ENCODE data around the gene LRRTM4. TPM values are rescaled to one million over a fixed set of nuclear protein-coding genes. Genes with fewer than 3 reads are reported as not detected.
"Not testable (repeated sequence)": the region's sequence is repeated elsewhere in the genome, so short reads cannot be mapped to it uniquely, and the experiment has no call there.

LRRTM4 gene
- total RNA-seq, 1 donor from 2014 or later, result not detected

DNA sequence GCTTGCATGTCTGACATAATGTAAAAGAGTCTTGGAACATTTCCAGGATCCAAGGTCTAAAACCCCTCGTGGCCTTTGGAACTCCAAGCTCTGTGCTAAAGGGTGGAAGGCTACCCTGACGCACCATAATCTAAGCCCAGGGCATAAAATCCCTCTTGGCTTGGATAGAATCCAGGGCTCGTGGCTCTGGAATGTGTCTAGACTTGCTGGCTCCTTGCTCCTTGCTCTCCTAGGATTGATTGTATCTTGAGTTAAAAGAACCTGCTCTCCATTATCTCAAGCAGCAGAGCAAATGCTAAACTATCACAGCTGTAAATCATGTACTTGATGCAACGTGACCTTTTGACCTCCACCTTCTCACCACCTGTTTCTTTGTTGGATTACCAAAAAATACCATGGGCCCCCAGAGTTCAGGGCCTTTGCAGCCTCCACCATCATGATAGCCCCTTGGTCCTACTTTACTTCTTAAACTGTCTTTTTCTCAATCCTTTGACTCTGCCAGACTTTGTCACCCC lies 346.9 kb downstream of the LRRTM4 start:
- not testable (repeated sequence) for DNase-seq (ENCODE audit: low read depth in 2 of 2)

DNA sequence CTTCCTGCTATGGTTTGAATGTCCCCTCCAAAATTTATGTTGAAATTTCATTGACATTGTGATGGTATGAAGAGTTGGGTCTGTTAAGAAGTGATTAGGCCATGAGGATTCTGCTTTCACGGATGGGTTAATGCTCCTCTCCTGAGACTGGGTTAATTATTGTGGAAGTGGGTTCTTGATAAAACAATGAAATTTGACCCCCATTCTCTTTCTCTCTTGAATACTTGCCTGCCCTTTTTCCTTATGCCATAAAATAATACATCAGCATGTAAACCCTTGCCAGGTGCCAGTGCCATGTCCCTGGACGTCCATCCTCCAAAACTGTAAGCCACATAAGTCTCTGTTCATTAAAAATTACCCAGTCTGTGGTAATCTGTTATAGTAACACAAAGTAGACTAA lies 352.8 kb downstream of the LRRTM4 start:
- no peak for DNase-seq (ENCODE audit: low read depth in 2 of 2)

DNA sequence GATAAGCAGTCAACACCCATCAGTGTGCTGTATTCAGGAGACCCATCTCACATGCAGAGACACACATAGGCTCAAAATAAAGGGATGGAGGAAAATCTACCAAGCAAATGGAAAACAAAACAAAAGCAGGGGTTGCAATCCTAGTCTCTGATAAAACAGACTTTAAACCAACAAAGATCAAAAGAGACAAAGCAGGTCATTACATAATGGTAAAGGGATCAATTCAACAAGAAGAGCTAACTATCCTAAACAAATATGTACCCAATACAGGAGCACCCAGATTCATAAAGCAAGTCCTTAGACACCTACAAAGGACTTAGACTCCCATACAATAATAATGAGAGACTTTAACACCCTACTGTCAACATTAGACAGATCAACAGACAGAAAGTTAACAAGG lies 358.2 kb downstream of the LRRTM4 start:
- not testable (repeated sequence) for DNase-seq (ENCODE audit: low read depth in 2 of 2)

DNA sequence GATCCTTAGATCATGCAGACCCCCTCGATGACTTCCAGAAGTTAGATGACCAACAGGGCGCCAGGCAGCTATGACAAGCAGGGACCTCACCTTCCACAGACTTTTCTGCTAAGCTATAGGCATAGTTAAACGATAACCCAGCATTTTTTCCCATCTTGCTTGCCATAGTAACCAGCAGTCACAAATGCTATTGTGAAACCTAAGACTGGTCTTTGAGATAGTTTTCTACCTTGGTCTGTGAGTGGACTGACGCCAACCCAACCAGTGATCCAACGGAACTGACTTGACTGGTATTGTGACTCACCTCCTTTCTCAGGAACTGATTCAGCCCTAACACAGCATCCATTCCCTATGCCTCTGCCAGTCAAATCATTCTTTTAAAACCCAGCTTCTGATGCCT lies 361.2 kb downstream of the LRRTM4 start:
- DNase-seq (ENCODE audit: low read depth in 2 of 2), result no peak

DNA sequence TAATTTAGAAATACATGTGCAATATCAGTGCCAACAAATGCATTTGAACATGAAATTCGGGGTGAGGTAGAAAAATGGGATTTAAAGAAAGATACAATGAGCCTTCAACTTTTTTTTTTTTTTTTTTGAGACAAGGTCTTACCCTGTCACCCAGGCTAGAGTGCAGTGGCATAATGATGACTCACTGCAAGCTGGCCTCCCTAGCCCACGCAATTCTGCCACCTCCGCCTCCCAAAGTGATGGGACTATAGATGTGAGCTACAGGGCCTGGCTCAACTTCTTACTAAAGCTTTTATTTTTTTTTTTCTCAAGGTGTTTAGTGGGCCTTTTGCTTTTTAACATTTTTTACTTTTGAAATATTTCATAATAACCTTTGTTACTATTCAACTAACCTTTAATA lies 365.6 kb downstream of the LRRTM4 start:
- DNase-seq (ENCODE audit: low read depth in 2 of 2), result no peak

DNA sequence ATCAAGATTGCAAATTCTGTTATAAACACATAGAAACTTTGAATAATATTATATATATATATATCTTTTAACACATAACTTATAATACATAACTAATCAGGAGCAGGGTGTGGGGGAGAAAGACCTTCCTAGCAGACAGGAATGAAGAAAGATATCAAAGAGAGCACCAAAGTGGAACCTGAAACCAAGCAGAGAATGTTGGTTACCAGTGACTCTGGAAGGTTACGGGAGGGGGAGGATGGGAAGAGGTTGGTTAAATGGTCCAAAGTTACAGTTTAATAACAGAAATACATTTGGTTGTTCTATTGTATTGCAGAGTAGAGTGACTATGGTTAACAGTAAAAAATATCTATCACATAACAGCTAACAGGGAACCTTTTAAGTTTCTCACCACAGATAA lies 366.7 kb downstream of the LRRTM4 start:
- no peak for DNase-seq (ENCODE audit: low read depth in 2 of 2)

DNA sequence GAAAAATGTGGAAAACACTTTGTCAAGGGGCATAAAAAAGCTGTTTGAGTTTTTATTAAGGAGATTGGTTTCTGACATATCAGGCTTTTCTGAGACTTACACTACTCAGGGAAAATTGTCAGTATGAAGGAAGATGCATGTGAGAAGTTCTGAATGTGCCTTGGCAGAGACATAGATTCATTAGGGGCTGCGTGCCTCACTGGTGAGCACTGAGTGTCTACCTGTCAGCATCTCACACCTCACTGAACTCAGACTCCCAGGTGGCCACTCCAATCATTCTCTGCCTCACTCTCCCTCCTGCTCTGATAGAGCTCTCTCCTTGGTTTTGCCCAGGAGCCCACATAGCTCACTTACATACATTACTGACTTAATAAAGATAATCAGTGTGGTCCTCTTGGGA lies 372.6 kb downstream of the LRRTM4 start:
- DNase-seq (ENCODE audit: low read depth in 2 of 2), result no peak

DNA sequence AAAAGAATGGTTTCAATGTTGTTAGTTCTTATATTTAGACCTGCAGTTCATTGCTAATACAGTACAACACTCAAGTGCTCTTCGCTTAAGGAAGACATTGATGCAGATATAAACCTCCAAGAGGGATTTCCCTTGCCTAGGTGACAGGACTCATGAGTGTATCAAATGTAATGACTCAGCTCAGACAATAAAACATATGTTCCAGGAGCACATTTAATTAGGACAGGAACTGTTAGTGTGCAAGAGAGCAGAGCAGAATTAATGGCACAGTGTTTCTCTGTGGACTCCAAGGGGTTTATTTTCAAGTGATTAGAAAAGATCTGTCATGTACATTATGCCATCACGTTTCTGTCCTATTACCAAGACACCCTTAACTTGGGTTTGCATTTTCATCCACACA lies 375.0 kb downstream of the LRRTM4 start:
- no peak for DNase-seq (ENCODE audit: low read depth in 2 of 2)

DNA sequence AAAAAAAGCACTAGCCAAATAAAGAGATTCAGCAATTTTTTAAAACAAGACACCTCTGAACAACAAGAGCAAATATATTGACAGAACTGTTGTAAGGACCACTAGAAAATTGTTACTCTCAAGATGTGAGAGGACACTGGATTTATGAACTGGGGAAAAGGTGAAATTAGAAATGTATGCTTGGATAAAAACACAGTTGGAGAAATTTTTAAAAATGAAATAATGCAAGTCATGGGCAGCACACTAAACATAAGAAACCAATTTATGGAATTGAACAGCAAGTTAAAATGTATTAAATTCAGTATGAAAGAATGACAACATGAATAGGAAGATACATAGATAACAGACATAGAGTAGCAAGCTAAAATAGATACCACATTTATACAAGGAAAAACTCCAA lies 377.4 kb downstream of the LRRTM4 start:
- DNase-seq (ENCODE audit: low read depth in 2 of 2), result no peak

DNA sequence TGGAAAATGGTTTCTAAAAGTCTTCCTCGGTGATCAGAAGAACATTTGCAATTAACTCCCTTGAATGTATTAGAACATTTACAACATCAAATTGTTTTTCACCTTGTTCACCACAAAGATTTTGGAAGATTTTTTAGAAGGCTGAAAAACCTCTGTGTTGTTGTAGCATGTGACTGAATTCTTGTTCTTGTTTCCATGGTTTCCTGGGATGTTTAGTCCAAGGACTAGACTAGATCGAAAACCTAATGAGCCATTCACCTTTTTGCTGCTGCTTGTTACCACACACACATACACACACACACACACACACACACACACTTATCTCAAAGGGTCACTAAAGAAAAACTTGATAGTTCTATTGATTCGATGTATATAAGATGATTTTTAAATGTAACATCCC lies 380.0 kb downstream of the LRRTM4 start:
- no peak for DNase-seq (ENCODE audit: low read depth in 2 of 2)

DNA sequence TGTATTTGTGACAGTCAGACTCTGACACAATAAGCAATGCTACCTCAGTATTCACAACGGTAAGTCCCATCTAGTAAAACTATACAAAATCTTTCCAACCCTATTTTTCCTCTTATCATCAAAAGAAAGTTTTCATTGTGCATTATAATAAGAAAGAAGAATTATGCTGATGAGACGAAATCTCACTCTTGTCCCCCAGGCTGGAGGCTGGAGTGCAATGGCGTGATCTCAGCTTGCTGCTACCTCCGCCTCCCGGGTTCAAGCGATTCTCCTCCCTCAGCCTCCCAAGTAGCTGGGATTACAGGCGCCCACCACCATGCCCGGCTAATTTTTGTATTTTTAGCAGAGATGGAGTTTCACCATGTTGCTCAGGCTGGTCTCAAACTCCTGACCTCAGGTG lies 393.7 kb downstream of the LRRTM4 start:
- not testable (repeated sequence) for DNase-seq (ENCODE audit: low read depth in 2 of 2)

DNA sequence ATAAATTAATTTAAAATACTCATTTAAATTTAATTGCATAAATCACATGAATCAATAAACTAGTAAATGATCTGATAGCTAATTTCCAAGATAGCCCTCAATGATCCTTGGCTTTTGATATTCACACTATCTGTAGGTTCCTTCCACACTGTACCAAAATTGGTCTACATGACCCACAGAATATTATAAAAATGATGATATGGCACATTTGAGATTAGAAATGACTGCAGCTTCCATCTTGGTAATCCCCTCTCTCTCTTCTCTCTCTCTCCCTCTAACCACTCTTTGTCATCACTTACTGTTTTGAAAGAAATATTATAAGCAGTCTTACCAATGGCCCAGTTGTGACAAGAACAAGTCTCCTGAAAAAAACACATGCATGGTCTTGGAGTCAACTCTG lies 394.8 kb downstream of the LRRTM4 start:
- DNase-seq (ENCODE audit: low read depth in 2 of 2), result no peak

DNA sequence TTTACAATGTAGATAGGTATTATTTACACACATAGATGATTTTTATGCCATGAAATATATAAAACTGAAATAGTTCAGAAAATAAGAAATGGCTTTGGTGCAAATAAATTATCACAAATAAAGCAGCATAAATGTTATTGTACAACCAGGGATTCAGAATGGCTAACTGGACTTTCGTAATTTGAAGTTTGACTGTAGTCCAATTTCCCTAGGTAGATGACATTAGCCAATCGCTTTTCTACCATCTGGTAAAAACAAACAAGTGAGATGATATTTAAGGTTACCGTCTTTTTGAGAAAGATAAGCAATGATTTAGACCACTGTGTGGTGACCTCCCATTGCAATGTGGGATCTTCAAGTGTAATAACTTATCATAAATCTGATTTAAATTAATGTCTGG lies 400.7 kb downstream of the LRRTM4 start:
- DNase-seq (ENCODE audit: low read depth in 2 of 2), result no peak

DNA sequence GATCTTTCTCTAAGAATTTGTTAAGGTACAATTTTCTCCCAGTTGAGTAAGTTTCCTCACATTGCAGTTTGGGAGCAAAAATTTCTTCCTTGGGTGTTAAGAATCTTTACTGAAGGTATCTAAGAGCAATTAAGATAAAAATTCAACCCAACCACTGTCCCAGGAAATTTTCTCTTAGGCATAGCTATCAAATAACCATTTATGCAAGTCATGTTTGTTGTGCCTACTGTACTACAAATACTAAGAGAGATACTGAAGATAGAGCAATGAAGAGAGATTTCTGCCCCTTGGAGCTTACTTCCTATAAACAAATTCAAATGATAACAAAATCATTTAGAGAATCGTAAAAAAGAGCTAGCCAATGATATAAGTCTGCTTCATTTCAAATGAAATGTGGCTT lies 402.8 kb downstream of the LRRTM4 start:
- DNase-seq (ENCODE audit: low read depth in 2 of 2), result no peak

DNA sequence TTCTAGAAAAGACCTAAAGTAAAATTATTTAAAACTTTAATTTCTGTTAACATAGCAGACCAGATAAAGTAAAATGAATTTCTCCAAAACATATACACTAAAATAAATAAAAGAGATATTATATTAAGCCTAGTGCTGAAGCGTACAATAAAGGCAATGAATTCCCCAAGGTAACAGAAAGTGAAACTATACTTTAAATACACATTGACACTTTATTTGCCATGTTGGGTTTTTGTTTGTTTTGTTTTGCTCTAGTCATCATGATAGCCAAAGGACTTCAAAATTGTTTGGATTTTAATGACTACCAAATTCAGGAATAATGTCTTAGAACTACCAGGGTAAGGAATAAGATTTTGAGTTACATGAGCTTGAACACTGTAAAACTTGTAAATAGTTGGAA lies 413.3 kb downstream of the LRRTM4 start:
- DNase-seq (ENCODE audit: low read depth in 2 of 2), result no peak

DNA sequence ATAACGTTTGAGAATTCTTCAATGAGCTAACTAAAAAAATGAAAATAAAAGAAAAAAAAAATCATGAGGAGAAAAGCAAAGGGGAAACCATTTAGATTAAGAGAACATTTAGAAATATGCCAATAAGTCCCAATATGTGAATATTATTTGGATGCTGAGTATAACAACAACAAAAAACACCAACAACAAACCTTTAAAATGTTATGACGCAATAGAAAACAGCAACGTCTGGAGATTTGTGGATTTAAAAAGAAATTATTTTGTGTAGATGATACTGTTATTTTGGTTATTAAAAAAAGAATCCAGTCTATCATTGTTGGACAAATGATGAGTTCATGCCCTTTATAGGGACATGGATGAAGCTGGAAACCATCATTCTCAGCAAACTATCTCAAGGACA lies 417.2 kb downstream of the LRRTM4 start:
- no peak for DNase-seq (ENCODE audit: low read depth in 2 of 2)

DNA sequence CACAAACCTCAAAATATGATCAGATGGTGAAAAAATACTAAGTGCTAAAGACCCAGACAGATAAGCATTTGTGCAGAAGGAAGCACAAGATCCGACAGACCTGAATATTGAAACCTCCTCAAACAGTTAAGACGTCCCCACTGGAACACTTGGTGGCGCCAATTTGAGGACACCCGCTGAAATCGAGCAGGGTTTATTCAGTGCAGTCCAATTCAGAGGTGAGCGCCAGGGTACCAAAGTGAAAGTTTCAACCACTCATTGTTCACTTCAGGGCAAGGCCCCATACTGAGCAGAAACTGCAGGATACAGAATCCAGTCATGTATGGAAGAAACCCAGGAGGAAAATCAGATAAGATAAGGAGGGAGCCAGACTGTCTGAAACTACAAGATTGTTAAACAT lies 417.6 kb downstream of the LRRTM4 start:
- no peak for DNase-seq (ENCODE audit: low read depth in 2 of 2)

DNA sequence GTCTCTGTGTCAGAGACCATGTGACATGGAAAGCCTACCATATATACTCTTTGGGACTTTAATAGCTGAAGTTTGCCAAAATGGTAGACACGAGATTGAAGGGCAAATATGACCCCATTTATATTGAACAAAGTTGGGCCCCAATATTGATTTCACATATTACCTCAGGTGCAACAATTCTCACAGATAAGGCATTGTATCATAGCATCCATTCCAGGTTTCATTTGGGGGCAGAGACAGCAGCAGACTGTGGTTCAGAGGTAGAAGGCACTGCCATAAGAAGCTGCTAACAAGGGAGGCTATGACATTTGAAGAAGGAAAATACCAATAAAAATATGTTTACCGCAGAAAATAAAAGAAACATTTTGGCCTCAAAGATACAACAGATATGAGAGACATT lies 419.2 kb downstream of the LRRTM4 start:
- DNase-seq (ENCODE audit: low read depth in 2 of 2), result no peak

DNA sequence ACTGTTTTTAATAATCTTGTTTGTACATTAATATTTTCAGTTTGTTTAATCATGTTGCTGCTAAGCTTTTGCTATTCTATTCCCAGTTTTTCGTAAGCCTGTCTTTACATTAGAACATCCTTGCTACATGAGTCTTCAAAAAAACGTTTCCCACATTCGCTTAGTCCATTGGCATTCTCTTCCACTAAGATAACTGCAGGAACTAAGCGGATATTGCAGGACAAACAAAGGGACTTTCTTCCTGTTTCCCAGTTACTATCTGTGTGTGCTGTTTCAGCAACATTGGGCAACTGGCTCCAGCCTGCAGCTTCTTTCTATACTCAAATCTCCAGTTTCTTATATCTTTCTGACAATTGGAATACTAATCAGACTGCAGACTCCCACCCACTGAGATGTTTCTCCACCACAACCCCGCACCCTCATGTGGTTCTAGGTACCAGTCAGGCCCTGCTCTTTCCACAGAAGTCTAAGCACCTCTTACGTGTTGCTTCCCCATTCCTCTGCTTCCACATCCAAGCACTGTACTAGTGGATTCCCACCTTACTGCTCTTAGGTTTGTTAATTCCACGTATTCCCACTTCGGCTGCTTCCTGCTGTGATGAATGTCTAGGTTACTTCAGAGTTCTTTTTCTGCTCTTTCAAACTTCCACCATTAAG lies 420.3 kb downstream of the LRRTM4 start:
- DNase-seq (ENCODE audit: low read depth in 2 of 2), result no peak

DNA sequence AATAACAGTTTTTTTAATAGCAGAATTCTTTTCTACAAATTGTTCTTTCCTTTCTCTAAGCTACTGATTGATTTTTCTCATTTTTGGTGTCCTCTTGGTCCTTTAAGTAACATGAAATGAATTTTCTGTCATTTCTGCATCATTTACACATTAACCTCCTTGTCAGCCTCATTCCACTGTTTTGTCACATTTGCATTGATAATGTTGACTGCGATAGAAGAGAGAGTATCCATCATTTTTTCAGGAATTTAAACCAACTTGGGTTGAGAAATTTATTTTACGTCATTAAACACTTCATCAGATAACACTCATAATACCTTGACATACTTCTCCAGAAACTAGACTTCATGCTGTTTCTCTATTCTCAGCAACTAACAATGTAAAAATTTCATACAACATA lies 422.2 kb downstream of the LRRTM4 start:
- no peak for DNase-seq (ENCODE audit: low read depth in 2 of 2)

DNA sequence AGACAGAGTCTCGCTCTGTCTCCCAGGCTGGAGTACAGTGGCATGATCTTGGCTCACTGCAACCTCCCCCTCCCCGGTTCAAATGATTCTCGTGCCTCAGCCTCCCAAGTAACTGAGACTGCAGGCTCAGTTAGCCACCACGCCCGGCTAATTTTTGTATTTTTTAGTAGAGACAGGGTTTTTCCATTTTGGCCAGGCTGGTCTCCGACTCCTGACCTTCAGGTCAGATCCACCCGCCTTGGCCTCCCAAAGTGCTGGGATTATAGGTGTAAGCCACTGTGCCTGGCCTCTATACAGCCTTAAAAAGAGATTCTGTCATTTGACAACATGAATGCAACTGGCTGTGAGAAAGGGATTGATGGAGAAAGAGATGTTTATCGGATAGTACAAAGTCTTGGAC lies 426.7 kb downstream of the LRRTM4 start:
- DNase-seq (ENCODE audit: low read depth in 2 of 2), result not testable (repeated sequence)

DNA sequence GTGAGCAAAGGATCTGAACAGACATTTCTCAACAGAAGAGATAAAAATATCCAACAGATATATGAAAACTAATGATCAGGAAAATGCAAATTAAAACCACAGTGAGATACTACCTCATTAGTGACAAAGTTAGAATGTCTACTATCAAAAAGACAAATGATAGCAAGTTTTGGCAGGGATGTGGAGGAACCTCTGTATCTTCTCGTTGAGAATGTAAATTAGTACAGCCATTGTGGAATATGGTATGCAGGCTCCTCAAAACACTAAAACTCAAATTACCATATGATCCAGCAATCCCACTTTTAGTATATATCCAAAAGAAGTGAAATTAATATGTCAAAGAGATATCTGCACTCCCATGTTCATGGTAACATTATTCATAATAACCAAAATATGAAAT lies 427.1 kb downstream of the LRRTM4 start:
- no peak for DNase-seq (ENCODE audit: low read depth in 2 of 2)

DNA sequence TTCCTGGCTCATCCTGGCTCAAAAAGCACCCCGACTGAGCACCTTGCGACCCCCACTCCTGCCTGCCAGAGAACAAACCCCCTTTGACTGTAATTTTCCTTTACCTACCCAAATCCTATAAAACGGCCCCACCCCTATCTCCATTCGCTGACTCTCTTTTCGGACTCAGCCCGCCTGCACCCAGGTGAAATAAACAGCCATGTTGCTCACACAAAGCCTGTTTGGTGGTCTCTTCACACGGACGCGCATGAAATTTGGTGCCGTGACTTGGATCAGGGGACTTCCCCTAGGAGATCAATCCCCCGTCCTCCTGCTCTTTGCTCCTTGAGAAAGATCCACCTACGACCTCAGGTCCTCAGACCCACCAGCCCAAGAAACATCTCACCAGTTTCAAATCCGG lies 433.8 kb downstream of the LRRTM4 start:
- DNase-seq (ENCODE audit: low read depth in 2 of 2), result not testable (repeated sequence)

DNA sequence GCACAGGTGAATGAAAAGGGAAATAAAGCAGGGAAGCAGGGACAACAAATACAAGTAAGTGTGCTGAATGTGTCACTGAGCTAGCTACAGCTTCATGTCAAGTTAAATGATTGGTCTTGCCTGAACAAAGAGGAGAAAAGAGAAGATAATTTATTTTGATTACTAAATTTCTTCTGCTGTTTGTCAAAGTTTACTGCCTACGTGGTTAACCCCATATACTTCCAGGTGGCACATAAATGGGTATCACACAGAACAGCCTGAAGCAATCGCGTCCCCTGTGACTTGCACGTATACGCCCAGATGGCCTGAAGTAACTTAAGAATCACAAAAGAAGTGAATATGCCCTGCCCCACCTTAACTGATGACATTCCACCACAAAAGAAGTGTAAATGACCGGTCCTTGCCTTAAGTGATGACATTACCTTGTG lies 434.2 kb downstream of the LRRTM4 start:
- DNase-seq (ENCODE audit: low read depth in 2 of 2), result no peak

All from dermis microvascular lymphatic vessel endothelial cell (primary cell).